ENCODE measurements around the gene SMARCA2. TPM values are rescaled to one million over a fixed set of nuclear protein-coding genes. Genes with fewer than 3 reads are reported as not detected.

Gene SMARCA2
- total RNA-seq, 2 donors from 2014 or later: 63.8 to 109 TPM

DNA sequence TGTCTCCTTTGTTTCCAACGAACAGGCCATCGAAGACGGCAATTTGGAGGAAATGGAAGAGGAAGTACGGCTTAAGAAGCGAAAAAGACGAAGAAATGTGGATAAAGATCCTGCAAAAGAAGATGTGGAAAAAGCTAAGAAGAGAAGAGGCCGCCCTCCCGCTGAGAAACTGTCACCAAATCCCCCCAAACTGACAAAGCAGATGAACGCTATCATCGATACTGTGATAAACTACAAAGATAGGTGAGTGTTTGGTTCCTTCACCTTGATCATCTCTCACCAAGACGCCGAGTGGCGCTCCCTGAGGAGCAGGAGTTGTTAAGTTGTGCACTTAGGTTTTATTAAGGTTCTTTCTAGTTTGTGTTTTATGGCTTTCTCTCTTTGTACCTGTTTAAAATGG, 146.5 kb downstream of the SMARCA2 start:
- Histone ChIP-seq H3K4me1 (peaks cover 0 to 37% of the 10 kb centered on the region in 2 donors), H3K9me3 (no peaks in the 10 kb centered on the region), H3K36me3 (peaks cover 7% of the 10 kb centered on the region), H3K27ac (no peak overlapping the region), H3K27me3 (no peaks in the 10 kb centered on the region), H3K4me3 (no peak overlapping the region)
- no peak for TF ChIP-seq CTCF (IDR thresholded peaks at IDR 0.05)
- no peak for DNase-seq (ENCODE audit: low spot score)

GRCh38 chr9:2163231-2163885, 148.2 kb downstream of the SMARCA2 start:
- Histone ChIP-seq H3K9me3 (no peaks in the 10 kb centered on the region), H3K27ac (no peak overlapping the region), H3K4me3 (no peak overlapping the region), H3K27me3 (no peaks in the 10 kb centered on the region), H3K4me1 (peaks cover 0 to 26% of the 10 kb centered on the region in 2 donors), H3K36me3 (peaks cover 7% of the 10 kb centered on the region)
- no peak for TF ChIP-seq CTCF (IDR thresholded peaks at IDR 0.05)
- no peak for DNase-seq (ENCODE audit: low spot score)

DNA sequence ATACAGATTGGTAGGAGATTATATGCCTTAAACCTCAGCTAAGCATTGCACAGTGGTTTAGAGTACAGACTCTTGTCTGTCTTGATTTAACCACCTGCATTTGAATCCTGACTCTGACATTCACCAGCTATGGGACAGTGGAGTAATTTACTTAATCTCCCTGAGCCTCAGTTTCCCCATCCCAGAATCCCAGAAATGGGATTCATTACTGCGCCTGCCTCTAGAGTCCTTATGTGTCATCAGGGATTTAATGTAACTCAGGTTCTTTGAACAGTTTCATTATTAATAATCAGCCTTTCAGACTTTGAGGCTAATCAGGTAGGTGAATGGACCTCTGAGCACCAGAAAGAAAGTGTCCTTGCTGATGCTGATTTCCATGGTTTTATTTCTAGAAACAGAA, 149.1 kb downstream of the SMARCA2 start:
- no peaks in the 10 kb centered on the region for H3K9me3 ChIP-seq
- H3K36me3 ChIP-seq: peaks cover 14% of the 10 kb centered on the region
- TF ChIP-seq CTCF (IDR thresholded peaks at IDR 0.05): no peak
- H3K4me1 ChIP-seq: peaks cover 0 to 21% of the 10 kb centered on the region in 2 donors
- DNase-seq (ENCODE audit: low spot score): no peak
- H3K4me3 ChIP-seq: no peak overlapping the region
- no peaks in the 10 kb centered on the region for H3K27me3 ChIP-seq
- no peak overlapping the region for H3K27ac ChIP-seq

DNA sequence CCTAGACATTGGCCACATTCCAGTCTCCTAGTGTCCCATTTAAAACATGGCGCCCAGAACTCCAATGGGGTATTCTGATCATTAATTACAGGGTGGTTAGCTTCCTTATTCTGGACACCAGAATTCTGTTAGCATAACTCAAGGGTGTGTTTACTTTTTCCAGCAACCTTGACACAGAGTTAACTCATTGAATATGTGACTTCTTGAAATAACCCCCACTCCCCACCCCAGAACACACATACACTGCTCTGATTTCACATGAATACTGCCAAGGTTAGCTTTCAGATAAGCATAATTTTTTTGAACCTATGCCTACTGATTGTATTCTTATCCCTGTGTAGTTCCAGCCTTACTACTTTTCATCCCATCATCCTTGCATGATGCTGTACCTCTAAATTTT, 151.1 kb downstream of the SMARCA2 start:
- Histone ChIP-seq H3K27me3 (no peaks in the 10 kb centered on the region), H3K36me3 (peaks cover 20% of the 10 kb centered on the region)

GRCh38 chr9:2169035-2169434, 153.9 kb downstream of the SMARCA2 start:
- H3K27me3 ChIP-seq: no peaks in the 10 kb centered on the region
- no peak for TF ChIP-seq CTCF (IDR thresholded peaks at IDR 0.05)
- DNase-seq (ENCODE audit: low spot score): no peak
- H3K4me1 ChIP-seq: no peaks in the 10 kb centered on the region
- peaks cover 13% of the 10 kb centered on the region for H3K36me3 ChIP-seq
- H3K27ac ChIP-seq: no peak overlapping the region
- H3K4me3 ChIP-seq: no peak overlapping the region
- no peaks in the 10 kb centered on the region for H3K9me3 ChIP-seq

More for the DNA sequence above, 151.1 kb downstream of the SMARCA2 start:
- Histone ChIP-seq H3K9me3 (no peaks in the 10 kb centered on the region), H3K27ac (no peak overlapping the region), H3K4me3 (no peak overlapping the region), H3K4me1 (peaks cover 0 to 4% of the 10 kb centered on the region in 2 donors)
- TF ChIP-seq CTCF (IDR thresholded peaks at IDR 0.05): no peak
- DNase-seq (ENCODE audit: low spot score): no peak

GRCh38 chr9:2170722-2171121, 155.6 kb downstream of the SMARCA2 start:
- Histone ChIP-seq H3K4me1 (no peaks in the 10 kb centered on the region), H3K36me3 (peaks cover 13% of the 10 kb centered on the region), H3K27me3 (no peaks in the 10 kb centered on the region), H3K4me3 (no peak overlapping the region), H3K27ac (no peak overlapping the region), H3K9me3 (no peaks in the 10 kb centered on the region)
- DNase-seq (ENCODE audit: low spot score): no peak
- TF ChIP-seq CTCF (IDR thresholded peaks at IDR 0.05): no peak

All from right atrium auricular region (tissue), 2 donors.